ENCODE data around the gene ZMYM3.

ZMYM3 gene

DNA sequence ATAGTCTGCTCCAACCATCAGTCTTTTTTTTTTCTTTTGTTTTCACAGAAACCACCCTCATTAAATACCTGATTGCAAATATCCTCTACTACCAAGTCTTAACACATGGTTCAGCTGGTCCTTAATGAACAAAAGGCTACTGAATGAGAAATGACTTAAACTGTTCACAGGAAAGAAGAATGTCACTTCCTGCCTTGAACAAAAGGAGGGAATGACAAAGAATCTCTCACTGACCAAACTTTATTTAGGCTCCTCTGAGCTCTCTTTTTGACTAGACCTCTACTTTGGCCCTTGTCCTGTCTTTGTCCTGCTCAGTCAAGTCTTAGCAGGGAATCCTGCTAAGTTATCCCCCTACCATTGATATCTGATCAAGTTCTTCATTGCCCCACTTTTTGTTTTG is 62.7 kb downstream of the ZMYM3 start:
- H3K27ac ChIP-seq (ENCODE audit: low read depth, low read length) = no peak overlapping the region
- H3K27me3 ChIP-seq (ENCODE audit: control insufficient read depth, low read length) = no peaks in the 10 kb centered on the region
- H3K9me3 ChIP-seq (ENCODE audit: control insufficient read depth, insufficient read depth, low read length) = no peaks in the 10 kb centered on the region
- no peak overlapping the region for H3K4me3 ChIP-seq (ENCODE audit: low read length)
- H3K9me2 ChIP-seq (replicated peaks; ENCODE audit: control insufficient read depth, low read length) = no peaks in the 10 kb centered on the region
- no peak overlapping the region for H3K4me2 ChIP-seq (ENCODE audit: low read length)
- peaks cover 7% of the 10 kb centered on the region for H3K4me1 ChIP-seq (ENCODE audit: control insufficient read depth, low read length)
- H4K20me1 ChIP-seq (ENCODE audit: control insufficient read depth, insufficient read depth, low read depth, low read length) = no peaks in the 10 kb centered on the region
- peaks cover 7% of the 10 kb centered on the region for H3K79me2 ChIP-seq (ENCODE audit: control insufficient read depth, low read length)
- TF ChIP-seq, protein P1, sequence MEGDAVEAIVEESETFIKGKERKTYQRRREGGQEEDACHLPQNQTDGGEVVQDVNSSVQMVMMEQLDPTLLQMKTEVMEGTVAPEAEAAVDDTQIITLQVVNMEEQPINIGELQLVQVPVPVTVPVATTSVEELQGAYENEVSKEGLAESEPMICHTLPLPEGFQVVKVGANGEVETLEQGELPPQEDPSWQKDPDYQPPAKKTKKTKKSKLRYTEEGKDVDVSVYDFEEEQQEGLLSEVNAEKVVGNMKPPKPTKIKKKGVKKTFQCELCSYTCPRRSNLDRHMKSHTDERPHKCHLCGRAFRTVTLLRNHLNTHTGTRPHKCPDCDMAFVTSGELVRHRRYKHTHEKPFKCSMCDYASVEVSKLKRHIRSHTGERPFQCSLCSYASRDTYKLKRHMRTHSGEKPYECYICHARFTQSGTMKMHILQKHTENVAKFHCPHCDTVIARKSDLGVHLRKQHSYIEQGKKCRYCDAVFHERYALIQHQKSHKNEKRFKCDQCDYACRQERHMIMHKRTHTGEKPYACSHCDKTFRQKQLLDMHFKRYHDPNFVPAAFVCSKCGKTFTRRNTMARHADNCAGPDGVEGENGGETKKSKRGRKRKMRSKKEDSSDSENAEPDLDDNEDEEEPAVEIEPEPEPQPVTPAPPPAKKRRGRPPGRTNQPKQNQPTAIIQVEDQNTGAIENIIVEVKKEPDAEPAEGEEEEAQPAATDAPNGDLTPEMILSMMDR (IDR thresholded peaks at IDR 0.05; ENCODE audit: low read depth, low read length, poor library complexity, severe bottlenecking) = no peak
- TF ChIP-seq EZH2phosphoT487 (IDR thresholded peaks at IDR 0.05; ENCODE audit: borderline replicate concordance, low read length) = no peak
- H3K36me3 ChIP-seq (ENCODE audit: control insufficient read depth, low read length) = no peaks in the 10 kb centered on the region
- H3F3A ChIP-seq (ENCODE audit: control insufficient read depth, insufficient read depth) = no peaks in the 10 kb centered on the region
